Body of pancreas (tissue), 4 donors: ENCODE data around the gene DMAC2L. TPM values are rescaled to one million over a fixed set of nuclear protein-coding genes. Genes with fewer than 3 reads are reported as not detected.
A peak's percentile ranks its signal among the peaks of the same experiment; 100 is the strongest.

Experiments
- ATAC-seq: fragments of 150-250 bp; one replicate; pipeline ENCODE4 v1.9.1; 2016
- DNase-seq, 4 donors: peaks; one replicate each; pipeline ENCODE4 v3.0.0-alpha.2; 2019
- H3K27ac ChIP-seq, 4 donors: fragments of 200-600 bp; sonication (generic); 1 replicate in 3 of 4; 2 replicates in 1 of 4; pipeline versions ENCODE4 v1.5.1 to v1.6.1; 2016 to 2019; ENCODE audit warnings: mild to moderate bottlenecking in 1 of 4, mixed read lengths in 1 of 4, moderate library complexity in 1 of 4
- H3K27me3 ChIP-seq, 2 donors: fragments of 200-600 bp; sonication (generic); one replicate each; pipeline ENCODE4 v1.6.0; 2016; ENCODE audit warnings: mild to moderate bottlenecking in 1 of 2
- H3K36me3 ChIP-seq, 2 donors: fragments of 200-600 bp; sonication (generic); replicated peaks in 1 of 2; 2 replicates each; pipeline ENCODE4 v1.5.1; 2016; ENCODE audit warnings: low read depth in 2 of 2; ENCODE audit not compliant: insufficient read depth in 1 of 2
- H3K4me1 ChIP-seq: fragments of 200-600 bp; sonication (generic); one replicate; pipeline ENCODE4 v1.6.0; 2016
- H3K4me3 ChIP-seq, 2 donors: fragments of 200-600 bp; sonication (generic); 1 replicate in 1 of 2; 2 replicates in 1 of 2; pipeline ENCODE4 v1.5.1; 2016 to 2019
- H3K9me3 ChIP-seq, 3 donors: fragments of 200-600 bp; sonication (generic); 1 replicate in 2 of 3; 2 replicates in 1 of 3; pipeline ENCODE4 v1.5.1; 2016
- CTCF ChIP-seq, 7 experiments: fragments of 450-650 bp in 4 of 7; fragments of 200-600 bp in 3 of 7; sonication (generic) in 3 of 7; IDR thresholded peaks; one replicate each; pipeline ENCODE4 v1.5.1; 2016 to 2019; ENCODE audit warnings: antibody characterized with exemption in 7 of 7
- POLR2A ChIP-seq, 3 donors: fragments of 450-650 bp; IDR thresholded peaks; one replicate each; pipeline ENCODE4 v1.6.1; 2016; ENCODE audit warnings: antibody characterized with exemption in 3 of 3, mild to moderate bottlenecking in 2 of 3
- WGBS, 2 donors: methylation state at CpG; one replicate each; pipeline ENCODE4 v1.1.5; 2017; 5-methylcytosine and 5-hydroxymethylcytosine counted together
- intact Hi-C: fragments of 100-400 bp; cut with DNase I; formaldehyde crosslinking; loops from one replicate; pipeline ENCODE4 v1.15.1; 2023
- total RNA-seq, 2 donors: library from RNA; depleted of rRNA; stranded (reverse); fragments of >200 nt; gene quantifications; one replicate each; pipeline ENCODE4 v1.1.0, GENCODE V29; 2016

DMAC2L gene
- total RNA-seq, 2 donors from 2014 or later, result 2.6 to 3.9 TPM

DNA sequence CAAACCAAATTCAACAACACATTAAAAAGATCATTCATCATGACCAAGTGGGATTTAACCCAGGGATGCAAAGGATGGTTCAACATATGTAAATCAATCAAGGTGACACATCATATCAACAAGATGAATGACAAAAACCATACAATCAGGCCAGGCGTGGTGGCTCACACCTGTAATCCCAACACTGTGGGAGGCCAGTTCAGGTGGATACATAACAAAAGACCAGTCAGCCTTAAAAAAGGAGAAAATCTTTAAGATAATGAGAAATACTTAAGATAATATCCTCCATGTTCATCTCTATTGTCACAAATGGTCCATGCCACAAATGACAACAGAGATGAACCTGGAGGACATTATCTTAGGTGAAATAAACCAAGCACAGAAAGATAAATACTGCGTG is 12.5 kb upstream of the DMAC2L start:
- 93 to 100% methylated on average over 2 of the region's 2 CpGs for WGBS, 2 donors
- intact Hi-C loops, result no loop called here
- no peaks in the 10 kb centered on the region for H3K36me3 ChIP-seq

DNA sequence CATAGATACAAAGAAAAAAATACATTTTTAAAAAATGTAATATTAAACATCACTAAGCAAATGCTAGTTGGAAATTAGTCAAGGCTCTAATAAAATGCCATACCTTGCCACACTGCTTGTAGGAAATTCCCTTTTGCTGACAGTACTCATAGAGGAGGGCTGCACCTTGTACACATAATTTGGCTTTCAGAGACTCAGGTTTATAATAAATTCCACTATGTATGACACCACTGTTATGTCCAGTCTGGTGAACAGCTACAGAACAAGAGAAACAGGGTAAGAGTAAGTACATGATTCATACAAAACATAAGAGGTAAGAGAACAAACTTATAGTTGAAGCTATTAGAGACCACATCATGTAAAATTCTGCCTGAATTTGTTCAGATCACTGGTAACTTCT is 10.2 kb upstream of the DMAC2L start:
- intact Hi-C loops, result loop anchor here (5.0 kb wide), 1 partner anchor 80 kb away; no protein-coding TSS in a partner anchor
- TF ChIP-seq CTCF (IDR thresholded peaks at IDR 0.05) (no peak), POLR2A (IDR thresholded peaks at IDR 0.05) (no peak)

More for the DNA sequence above, 12.5 kb upstream of the DMAC2L start:
- TF ChIP-seq POLR2A (IDR thresholded peaks at IDR 0.05), result no peak
- TF ChIP-seq CTCF (IDR thresholded peaks at IDR 0.05), result no peak
- H3K9me3 ChIP-seq, result no peaks in the 10 kb centered on the region
- DNase-seq, result no peak
- H3K27me3 ChIP-seq, result no peaks in the 10 kb centered on the region
- ATAC-seq, result no peak
- H3K4me3 ChIP-seq, result no peak overlapping the region
- no peak overlapping the region for H3K27ac ChIP-seq
- H3K4me1 ChIP-seq, result no peaks in the 10 kb centered on the region

GRCh38 chr14:50303744-50304471 is 8.2 kb upstream of the DMAC2L start:
- peak; percentile 81 for ATAC-seq
- 68 to 71% methylated on average over 8 of the region's 8 CpGs for WGBS, 2 donors
- no peak overlapping the region for H3K4me3 ChIP-seq
- no peaks in the 10 kb centered on the region for H3K27me3 ChIP-seq
- no peaks in the 10 kb centered on the region for H3K4me1 ChIP-seq
- peak; percentile 49 to 67 (median 60) for DNase-seq
- H3K36me3 ChIP-seq, result no peaks in the 10 kb centered on the region
- no peak overlapping the region for H3K27ac ChIP-seq
- no peak for TF ChIP-seq POLR2A (IDR thresholded peaks at IDR 0.05)
- no peak for TF ChIP-seq CTCF (IDR thresholded peaks at IDR 0.05)
- no peaks in the 10 kb centered on the region for H3K9me3 ChIP-seq
- intact Hi-C loops, result loop anchor here (5.0 kb wide), 1 partner anchor 82 kb away; no protein-coding TSS in a partner anchor

More for the DNA sequence above, 10.2 kb upstream of the DMAC2L start:
- Histone ChIP-seq H3K27ac (no peak overlapping the region), H3K27me3 (no peaks in the 10 kb centered on the region), H3K9me3 (no peaks in the 10 kb centered on the region), H3K4me1 (no peaks in the 10 kb centered on the region), H3K36me3 (no peaks in the 10 kb centered on the region), H3K4me3 (no peak overlapping the region)
- ATAC-seq, result no peak
- no peak for DNase-seq

DNA sequence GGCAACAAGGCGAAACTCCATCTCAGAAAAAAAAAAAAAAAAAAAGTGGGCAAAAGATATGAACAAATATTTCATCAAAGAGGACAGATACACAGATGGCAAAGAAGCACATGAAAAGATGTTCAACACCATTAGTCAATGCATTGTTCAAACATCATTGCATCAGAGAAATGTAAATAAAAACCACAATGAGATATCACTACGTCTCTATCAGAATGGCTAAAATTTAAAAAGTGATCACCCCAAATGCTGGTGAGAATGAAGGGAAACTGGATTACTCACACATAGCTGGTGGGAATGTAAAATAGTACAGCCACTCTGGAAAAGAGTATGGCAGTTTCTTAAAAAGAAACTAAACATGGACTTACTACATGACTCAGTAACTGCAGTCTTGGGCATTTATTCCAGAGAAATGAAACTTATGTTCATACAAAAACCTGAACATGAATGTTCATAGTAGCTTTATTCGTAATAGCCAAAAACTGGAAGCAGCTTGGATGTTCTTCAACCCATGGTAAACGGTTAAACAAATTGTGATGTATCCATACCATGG is 3.7 kb upstream of the DMAC2L start:
- ATAC-seq, result no peak
- no peak for DNase-seq
- WGBS, 2 donors, result 72 to 78% methylated on average over 4 of the region's 4 CpGs
- TF ChIP-seq CTCF (IDR thresholded peaks at IDR 0.05) (no peak), POLR2A (IDR thresholded peaks at IDR 0.05) (no peak)
- Histone ChIP-seq H3K36me3 (no peaks in the 10 kb centered on the region), H3K4me1 (peaks cover 14% of the 10 kb centered on the region), H3K27me3 (no peaks in the 10 kb centered on the region), H3K4me3 (no peak overlapping the region), H3K27ac (no peak overlapping the region), H3K9me3 (no peaks in the 10 kb centered on the region)
- intact Hi-C loops, result no loop called here
